NT2/D1 (cell line): ENCODE data around the gene WAPL.

Experiments used
- YY1 ChIP-seq: IDR thresholded peaks from 2 replicates; pipeline ENCODE4 v1.6.1; 2011; ENCODE audit not compliant: insufficient read length, insufficient read depth
- ZNF274 ChIP-seq: IDR thresholded peaks from 2 replicates; pipeline ENCODE4 v1.6.1; 2011; ENCODE audit warnings: mild to moderate bottlenecking, low read depth, low read length

GRCh38 chr10:86512137-86512536 lies 9.5 kb downstream of the WAPL start:
- TF ChIP-seq YY1 = no peak
- TF ChIP-seq ZNF274 = no peak
